ENCODE results near the gene CACNA1E.
"Not testable (repeated sequence)": the region's sequence is repeated elsewhere in the genome, so short reads cannot be mapped to it uniquely, and the experiment has no call there.

CACNA1E gene

GRCh38 chr1:181518152-181518551 is 34.8 kb downstream of the CACNA1E start:
- DNase-seq: no peak

DNA sequence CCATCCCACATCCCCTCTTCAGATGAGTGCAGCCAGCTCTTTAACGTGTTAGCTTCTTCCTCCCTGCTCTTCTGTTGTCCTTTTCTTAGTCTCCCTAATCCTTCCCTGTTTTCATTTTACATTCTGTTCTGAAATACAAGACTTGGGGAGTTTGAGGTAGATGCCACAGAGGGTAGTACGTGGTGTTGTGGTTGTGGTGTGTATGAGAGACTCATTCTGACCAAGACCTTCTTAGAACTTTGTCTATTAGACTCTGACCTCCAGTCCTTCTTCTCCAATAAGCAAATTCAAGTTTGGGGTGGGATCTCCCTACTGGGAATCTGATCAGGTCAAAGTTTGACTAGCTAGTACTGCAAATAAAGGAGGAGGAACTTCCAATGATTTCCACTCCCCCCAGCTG is 39.5 kb downstream of the CACNA1E start:
- DNase-seq: no peak

DNA sequence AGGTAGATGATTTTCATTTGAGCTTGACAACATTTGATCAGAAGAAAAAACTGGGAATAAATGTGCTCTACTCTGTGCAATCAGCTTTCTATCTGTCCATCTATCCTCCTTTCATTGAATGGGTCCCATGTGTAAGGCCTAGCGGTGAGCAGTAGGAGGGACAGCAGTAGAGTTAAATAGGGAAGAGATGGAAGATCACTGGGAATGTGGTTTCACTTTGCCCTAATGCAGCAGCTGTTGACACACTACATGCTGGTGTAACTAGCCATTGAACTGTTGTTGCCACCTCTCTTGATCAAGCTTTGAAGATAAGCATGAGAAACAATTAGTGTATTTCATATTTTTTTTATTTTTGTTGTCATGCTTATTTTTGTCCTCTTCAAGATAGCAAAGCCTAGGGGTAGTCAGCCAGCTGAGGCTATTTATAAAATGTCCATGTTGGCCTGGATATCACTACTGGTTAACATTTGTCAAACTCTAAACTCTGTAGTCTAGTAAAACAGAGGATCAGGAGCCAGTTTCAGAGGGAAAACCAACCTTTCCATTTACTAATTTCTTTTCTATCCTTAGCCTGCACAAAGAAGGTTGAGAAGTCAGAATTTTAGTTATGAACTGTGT is 41.9 kb downstream of the CACNA1E start:
- DNase-seq: no peak

DNA sequence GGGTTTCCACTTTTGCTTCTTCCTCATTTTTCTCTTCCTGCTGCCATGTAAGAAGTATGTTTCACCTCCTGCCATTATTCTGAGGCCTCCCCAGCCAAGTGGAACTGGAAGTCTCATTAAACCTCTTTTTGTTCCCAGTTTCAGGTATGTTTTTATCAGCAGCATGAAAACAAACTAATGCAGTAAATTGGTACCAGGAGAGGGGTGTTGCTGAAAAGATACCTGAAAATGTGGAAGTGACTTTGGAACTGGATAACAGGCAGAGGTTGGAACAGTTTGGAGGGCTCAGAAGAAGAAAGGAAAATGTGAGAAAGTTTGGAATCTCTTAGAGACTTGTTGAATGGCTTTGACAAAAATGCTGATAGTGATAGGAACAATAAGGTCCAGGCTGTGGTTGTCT is 44.9 kb downstream of the CACNA1E start:
- DNase-seq: not testable (repeated sequence)

GRCh38 chr1:181531441-181531840 is 48.1 kb downstream of the CACNA1E start:
- DNase-seq: no peak

DNA sequence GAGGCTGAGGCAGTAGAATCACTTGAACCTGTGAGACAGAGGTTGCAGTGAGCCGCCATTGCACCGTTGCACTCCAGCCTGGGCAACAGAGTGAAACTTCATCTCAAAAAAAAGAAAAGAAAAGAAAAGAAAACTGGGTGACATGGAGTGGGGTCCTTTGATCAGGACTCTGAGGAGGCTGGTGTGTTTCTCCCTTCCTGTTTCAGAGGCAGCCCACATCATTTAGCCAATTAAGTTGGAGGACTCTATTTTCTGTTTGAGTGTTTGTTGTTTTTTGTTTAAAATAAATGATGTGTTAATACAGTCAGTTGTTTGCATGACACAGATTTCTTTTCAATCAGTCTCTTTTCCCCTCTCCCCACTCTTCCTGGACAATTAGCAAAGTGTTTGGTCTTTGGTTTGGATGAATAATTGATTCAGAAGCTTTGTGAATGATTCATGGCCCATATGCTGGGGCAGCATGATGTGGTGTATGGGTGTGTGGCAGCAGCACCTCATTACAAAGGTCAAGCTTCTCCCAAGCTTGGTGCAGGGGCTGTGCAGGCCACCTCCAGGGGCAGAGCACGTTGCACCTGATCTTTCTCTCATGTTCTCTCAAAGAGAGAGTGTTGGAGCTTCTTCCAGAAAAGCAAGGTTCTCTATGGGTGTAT is 48.8 kb downstream of the CACNA1E start:
- no peak for DNase-seq

DNA sequence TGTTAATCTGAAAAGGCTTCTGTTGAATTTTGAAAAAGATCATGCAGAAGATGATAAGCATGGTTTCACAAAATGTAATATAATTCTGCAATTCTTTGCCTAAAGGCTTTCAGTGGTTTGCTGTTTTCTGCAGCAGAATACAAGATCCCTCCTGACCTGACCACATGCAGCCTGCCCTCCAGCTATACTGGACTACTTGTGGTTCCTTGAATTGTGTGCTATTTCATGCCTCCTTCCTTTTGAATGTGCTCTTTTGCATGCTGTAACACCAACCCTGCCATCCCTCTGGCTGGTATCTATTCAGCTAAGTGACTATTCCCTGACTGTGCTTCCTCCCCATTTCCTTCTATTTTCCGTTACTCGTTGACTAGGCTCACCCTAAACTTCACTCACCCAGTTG is 55.5 kb downstream of the CACNA1E start:
- DNase-seq: no peak

GRCh38 chr1:181541458-181541857 is 58.1 kb downstream of the CACNA1E start:
- no peak for DNase-seq

DNA sequence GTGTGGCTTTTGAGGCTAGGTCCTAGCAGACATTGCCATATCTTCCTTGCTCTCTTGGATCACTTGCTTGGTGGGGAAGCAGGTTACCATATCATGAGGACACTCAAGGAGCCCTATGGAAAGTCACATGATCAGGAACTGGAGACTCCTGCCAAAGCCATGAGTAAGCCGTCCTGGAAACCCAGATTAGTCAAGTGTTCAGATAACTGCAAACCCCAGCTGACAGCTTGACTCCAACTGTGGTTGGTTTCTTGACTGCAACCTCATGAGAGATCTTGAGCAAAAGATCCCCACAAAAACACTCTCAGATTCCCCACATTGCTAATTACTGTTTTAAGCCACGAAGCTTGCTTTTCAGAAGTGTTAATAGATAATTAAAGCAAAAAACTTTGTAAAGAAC is 58.6 kb downstream of the CACNA1E start:
- DNase-seq: no peak

DNA sequence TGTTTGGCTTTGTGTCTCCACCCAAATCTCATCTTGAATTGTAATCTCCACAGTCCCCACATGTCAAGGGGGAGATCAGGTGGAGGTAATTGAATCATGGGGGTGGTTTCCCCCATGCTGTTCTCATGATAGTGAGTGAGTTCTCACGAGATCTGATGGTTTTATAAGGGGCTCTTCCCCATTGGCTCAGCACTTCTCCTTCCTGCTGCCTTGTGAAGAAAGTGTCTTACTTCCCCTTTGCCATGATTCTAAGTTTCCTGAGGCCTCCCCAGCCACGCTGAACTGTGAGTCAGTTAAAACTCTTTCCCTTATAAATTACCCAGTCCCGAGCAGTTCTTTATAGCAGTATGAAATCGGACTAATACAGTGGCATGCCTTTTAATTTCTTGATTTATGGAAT is 59.1 kb downstream of the CACNA1E start:
- DNase-seq: not testable (repeated sequence)

GRCh38 chr1:181545395-181545794 is 62.1 kb downstream of the CACNA1E start:
- DNase-seq: no peak

DNA sequence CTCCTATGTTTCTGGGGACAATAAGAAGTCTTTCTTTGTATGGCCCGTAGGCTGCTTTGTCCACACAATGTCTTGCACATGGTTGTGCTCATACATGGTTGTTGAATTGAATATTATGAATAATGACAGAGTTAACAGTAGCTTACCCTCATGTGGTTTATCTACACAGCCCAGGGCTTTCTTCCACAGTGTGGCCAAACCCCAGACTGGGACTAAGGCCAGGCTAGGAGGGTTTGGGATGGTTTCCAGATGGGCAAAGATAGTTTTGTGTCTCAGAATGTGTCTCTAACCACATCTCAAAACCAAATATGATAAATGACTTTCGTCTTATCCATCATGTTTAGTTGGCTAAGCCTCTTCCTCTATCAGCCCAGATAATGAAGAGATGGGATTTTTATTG is 65.2 kb downstream of the CACNA1E start:
- DNase-seq: no peak

GRCh38 chr1:181551249-181551648 is 67.9 kb downstream of the CACNA1E start:
- DNase-seq: no peak

DNA sequence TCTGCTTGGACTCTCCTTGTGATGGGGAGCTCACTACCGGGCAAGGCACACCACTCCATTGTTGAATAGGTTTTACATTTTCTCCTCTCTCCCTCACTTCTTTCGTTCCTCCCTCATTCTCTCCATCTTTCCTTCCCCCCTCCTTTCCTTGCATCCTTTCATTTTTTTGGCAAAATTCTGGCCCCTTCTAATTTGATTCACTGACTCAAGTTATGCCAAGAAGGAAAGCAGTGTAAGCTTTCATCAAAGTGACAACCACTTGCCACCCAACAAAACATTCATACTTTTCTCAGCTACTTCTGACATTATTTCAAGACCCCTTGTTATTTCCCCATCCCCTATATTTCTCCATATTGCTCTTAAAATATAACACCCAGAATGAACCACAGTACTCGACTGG is 68.4 kb downstream of the CACNA1E start:
- DNase-seq: no peak

GRCh38 chr1:181554465-181554864 is 71.1 kb downstream of the CACNA1E start:
- no peak for DNase-seq

DNA sequence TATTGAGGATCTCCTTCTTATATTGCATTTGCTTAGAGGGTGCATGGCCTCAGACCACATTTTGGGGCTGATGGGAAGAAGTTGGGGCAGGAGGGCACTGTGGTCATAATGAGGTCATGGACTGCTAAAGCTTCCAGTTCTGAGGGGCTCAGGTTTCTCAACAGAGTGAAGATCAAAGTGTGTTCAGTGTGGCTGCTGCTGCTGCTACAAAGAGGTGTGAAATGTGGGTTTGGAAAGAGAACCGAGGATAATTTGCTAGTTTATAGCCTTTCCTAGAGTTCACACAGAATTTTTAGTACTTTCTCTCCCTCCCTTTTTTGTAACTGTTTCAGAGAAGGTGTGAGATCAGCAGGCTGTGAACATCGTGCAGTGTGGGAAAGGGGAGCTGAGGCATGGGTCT is 73.3 kb downstream of the CACNA1E start:
- no peak for DNase-seq

DNA sequence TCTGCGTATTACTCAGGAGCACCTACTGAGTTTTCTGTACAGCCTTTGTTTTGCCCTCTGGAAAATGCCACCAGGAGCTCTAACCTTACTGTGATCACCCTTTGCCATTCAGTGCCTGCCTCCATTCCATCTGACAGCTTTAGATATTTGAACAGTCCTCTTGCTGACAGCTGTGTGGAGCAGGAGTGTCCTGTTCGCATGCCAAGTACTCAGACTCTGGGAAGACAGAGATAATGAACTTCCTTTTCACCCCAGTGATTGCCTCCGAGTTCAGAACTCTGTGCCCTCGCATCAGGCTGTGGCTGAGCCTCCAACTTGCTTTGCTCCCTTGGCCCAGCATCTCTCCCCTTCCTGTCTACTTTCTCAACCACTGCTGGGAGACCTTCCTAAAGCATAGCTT is 74.0 kb downstream of the CACNA1E start:
- DNase-seq: no peak

GRCh38 chr1:181558416-181558815 is 75.1 kb downstream of the CACNA1E start:
- DNase-seq: no peak

DNA sequence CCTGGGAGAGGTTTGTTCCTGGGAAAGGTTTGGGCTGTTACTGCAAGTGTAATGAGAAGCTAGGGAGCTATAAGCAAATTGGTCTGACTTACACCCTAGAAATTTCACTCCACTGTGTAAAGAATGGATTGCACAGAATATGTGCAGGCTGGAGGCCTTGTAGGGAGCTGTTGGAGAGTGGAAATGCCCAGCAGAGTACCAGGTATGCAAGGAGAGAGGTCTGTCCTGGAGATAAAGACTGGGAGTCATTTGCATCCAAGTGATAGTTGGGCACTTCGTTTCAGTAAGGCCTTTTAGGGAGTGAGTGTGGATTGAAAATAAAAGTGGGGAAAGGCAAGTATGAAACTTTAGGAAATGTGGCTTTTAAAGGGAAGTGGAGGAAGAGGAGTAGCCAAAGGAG is 75.8 kb downstream of the CACNA1E start:
- DNase-seq: no peak

DNA sequence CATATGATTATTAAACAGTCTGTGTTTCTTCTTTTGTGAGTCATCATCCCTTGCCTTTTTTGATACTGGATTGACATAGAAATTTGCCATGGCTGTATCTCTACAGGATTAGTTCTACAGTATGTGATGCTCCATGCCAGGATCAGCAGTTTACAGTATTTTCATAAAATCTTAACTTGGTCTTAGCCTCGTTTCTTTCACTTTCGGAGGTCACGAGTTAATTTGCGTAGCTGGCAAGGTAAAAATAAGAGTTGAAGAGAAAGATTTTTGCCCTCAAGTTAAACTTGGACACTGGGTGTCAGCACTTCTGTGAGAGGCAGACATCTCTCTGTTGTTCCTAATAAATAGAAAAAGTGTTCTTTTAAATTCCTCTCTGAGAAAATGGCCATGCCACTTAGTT is 79.1 kb downstream of the CACNA1E start:
- DNase-seq: no peak

GRCh38 chr1:181568736-181569135 is 85.4 kb downstream of the CACNA1E start:
- DNase-seq: no peak

- no peak for DNase-seq
Observed at GRCh38 chr1:181577475-181577874, 94.2 kb downstream of the CACNA1E start.

DNA sequence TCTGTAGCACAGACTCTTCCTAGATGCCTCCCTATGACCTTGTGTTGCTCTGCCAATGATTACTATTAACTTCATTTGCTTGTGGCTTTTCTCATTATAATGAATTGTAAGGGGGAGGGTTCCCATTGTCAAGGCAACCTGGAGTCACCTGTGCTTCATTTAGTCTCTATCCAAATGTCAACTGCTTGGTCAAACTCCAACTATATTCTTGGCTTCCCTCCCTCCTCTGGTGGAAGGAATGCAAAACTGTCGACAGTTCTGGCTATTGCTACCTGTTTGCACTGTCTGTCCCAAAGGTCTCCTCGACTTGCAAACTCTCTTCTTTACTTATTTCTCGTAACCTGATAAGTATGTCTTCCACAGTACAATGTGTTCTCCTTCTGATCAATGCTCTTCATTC is 100.3 kb downstream of the CACNA1E start:
- DNase-seq: no peak

GRCh38 chr1:181587870-181588438 is 104.6 kb downstream of the CACNA1E start:
- no peak for DNase-seq

GRCh38 chr1:181588631-181589030 is 105.3 kb downstream of the CACNA1E start:
- DNase-seq: no peak
